CD4-positive, alpha-beta T cell treated with Interleukin-1 beta for 1 hour (primary cell): ENCODE measurements around the gene SLC12A2.

Experiments used
- DNase-seq, 2 donors: peaks; one replicate each; pipeline ENCODE4 v3.0.0-alpha.2; 2020 to 2022

The SLC12A2 gene

DNA sequence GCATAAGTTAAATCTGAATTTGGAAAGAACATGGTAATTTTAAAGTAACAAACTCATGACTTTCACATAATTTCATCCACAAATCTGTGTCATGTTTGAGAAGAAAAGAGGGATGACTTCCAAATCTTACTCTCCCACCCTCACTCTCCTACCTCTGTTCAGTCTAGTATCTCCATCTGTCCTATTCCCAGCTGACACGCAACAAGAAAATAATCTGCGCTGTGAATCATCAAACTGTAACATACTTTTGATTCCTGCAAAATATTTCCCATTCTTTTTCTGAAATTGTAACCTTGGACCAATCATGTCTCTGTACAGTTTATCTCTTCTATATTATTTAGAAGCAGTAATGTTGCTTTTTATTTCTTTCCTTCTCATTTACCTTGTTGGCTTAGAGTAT, 91.4 kb downstream of the SLC12A2 start:
- no peak for DNase-seq

DNA sequence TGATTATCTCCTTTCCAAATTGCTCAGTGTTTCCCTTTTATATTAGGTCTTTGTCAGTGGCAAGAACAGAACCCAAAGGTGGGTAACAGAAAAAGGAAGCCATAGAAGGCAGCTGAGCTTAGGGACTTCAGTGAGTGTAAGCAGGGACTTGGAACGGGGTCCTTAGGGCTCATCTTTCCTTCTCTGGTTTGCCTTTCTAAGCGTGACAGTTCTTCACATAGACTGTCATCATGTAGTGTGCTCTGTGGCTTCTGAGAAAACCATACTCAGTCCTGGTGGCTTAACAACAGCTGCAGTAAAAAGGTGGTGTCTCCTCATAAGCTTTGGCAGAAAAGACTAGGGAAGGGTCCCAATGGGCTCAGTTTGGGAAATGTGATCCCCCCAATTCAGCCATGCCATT, 108.8 kb downstream of the SLC12A2 start:
- no peak for DNase-seq

DNA sequence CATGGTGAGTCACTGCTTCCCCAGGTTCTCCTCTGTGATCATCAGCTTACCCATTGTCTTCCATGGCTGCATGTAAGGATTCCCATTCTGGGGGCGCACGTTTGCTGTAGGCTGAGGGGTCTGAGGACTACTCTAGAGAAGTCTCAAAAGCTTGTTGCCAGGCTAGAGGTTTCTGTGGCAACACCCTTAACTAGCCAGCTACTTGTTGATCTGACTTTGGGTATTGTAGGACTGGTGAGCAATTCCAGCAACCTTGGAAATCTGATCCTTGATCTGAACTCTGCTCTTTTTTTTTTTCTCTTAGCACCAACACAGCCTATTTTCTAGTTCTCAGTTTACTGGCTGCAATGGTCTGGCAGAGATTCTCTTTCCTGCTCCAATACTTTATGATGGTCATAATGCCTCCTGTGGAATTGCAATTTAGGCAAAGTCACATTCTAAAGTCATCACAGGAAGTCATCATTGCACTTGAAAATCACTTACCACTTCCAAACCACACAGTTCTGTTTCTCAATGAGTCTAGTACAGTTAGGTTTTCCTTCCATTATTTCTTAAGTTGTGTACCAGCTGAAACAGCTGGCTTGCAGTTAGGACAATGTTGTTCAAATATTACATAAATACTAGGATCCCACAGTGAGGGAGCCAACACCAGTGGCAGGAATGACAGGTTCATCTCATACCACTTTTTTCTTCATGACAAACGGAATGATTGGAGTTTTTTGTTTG, 110.3 kb downstream of the SLC12A2 start:
- no peak for DNase-seq

DNA sequence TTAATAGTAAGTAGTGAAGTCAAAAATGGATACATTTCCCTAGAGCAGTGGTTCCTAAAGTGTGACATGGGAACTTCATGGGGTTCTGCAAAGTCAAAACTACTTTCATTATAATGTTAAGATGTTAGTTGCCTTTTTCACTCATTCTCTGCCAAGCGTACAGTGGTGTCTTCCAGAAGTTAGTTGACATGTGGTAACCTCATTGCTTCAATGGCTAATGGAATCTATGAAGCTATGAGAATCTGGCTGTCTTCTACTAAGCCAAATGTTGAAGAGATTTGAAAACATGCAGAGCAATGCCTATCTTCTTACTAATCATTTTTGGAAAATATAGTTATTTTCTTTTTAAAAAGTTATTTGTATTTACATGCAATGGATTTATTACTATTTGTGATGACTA, 111.8 kb downstream of the SLC12A2 start:
- no peak for DNase-seq

DNA sequence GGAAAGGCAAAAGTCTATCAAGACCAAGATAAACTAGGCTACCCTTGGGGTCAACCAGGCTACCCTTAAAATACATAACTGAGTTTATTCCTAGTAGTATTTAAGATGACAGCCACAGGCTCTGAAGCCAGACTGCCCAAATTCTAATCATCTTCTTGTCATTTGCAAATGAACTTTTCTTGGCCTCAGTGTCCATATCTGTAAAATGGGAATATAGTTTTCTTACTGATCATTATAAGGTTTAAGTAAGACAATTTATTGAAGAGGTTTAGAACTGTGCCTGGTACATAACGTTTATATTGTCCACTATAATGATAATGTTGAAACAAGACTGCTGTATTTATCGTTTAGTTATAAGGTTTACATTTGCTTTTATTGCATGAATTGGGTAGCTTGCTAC, 112.5 kb downstream of the SLC12A2 start:
- DNase-seq, result no peak

DNA sequence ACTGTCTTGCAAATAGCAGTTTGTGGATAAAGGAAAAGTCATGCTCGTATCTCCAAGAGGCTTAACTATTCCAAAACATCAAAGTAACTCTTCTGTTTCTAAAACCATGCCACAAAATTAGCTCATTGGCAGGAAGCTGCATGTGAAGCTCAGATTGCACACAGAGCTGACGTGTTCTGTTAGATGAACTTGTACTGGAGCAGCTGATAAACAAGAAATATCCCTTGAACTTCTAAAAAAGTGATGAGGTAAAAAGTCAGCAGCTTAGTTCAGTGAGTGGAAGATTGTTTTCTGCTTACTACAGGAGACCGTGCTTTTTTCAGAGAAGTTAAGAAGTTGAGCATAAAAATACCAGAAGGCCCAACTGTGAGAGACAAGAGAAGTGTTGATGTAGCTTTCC, 113.2 kb downstream of the SLC12A2 start:
- peak; percentile 10 to 18 for DNase-seq

DNA sequence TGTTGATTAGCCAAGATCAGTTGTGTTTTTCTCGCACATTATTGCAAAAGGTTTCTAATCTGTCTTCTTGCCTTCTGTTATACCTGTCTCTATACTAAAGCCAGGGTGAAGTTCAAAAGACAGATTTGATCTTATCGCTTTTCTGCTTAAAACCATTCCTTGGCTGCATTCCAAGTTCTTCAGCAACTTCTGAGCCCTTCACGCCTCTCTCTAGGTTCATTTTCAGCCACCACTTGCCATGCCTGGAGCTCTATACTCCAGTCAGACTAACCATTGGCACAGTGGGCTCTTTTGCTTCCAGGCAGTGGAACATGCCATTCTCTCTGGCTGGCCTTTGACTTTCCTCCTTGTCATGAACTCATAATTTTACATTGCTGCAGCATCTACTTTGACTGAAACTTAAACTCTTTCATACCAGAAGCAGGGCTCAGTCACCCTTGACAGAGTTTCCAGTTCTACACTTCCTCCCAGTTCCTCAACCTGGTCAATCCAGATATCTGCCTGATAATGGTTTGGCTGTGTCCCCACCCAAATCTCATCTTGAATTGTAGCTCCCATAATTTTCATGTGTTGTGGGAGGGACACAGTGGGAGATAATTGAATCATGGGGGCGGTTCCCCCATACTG, 114.4 kb downstream of the SLC12A2 start:
- DNase-seq, result peak in 1 of 2 donors; percentile 31

DNA sequence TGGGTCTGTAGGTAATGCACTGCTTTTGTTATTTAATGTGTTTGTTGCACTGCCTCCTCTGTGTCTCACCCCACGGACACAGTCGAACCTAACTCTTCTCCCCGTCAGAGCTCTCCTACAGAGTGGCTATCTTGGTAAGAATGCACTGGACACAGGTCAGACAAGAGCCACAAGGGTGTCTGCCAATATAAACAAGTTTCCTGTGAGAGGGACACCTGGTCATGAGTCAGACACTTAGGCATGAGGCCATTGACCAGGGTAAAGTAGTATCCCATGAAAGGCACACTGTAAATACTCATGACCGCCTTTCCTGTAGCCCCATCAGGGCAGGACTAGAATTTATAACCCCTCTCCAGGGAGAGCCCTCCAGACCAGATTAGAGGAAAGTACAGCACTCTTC, 115.5 kb downstream of the SLC12A2 start:
- no peak for DNase-seq

DNA sequence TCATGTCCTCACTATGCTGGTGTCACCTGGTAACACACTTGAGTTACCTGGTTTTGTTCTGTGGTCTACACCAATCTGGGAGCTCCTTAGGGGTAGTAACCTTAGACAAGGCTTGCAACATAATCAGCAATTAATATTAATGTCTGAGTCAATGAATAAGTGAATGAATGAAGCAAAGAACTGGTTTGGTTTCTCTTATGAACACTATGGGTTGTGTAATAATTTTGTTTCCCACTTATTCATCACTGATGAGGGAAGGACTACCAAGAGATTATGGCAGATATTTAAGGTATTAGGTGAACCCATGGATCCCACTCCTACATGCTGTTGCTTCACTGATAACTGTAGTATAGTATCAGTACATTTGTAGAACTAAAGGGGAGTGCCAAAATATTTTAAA, 116.0 kb downstream of the SLC12A2 start:
- DNase-seq, result no peak

DNA sequence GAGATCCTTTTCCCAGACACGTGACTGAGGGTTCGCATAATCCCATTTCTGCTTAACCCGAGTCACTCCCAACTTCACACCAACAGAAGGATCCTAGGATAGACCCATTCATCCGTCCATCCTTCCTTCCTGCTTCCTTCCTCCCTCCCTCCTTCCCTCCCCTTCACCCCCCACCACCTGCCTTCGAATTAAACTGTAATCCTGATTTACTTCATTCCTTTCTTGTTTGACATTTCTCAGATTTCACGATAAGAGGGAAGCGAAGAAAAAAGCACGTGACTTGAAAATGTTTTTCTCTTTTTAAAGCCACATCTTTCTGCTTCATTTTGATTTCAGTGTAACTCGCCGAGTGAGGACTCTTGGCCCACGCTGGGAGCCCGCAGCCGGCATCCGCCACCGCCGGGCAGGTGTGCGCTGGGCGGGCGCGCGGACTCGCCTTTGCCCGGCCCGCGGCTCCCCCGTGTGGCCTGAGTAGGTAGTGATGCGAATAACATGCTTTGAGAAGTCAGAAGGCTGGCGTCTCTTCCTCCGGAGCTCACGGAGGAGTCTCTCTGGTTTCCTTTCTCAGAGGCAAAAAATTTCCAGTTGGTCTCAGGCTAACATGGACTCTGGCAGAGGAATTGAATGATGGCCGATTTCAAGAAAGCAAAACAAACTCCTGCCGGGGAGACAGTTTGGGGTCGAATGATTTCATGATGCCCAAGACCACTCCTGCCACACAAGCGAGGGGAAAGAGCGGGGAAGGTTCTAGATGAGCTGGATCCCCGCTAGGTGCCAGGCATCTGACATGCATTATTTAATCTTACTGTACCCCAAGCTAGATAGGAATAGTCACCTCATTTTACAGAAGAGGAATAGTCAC, 117.7 kb downstream of the SLC12A2 start:
- peak; percentile 73 to 80 for DNase-seq

DNA sequence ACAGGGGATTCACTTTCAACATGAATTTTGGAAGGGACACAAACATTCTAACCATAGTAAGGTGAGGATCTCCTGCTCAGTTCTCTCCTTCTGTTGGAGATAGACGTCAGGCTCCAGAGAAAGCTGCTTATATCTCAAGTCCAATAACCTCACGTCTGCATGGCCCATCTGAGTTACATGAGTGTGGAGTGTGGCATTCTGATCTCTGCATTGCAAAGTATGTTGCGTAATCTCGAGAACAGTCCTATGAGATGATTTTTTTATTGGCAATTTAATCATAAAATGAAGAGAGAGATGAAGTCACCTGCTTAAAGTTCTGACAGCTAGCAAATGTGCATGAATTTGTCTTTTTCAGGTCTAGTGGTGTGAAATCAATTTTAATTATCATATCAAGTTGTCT, 118.8 kb downstream of the SLC12A2 start:
- DNase-seq, result no peak

DNA sequence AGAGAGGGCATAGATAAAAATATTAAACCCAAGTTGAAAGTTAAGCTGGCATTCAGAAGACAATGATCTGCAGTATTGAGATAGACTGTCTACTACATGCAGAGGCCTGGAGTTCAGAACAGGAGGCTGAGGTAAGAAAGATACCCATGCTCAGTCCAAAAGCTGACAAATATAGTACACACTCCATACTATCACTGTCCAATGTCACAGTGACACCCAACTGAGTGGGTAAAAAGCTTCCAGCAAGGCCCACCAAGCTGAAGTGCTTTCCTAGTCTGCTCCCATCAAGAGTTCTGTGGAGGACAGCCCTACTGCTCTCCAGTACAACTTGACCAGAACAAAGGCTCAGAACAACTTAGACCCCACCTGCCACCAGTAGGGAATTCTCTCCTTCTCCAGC, 124.9 kb downstream of the SLC12A2 start:
- no peak for DNase-seq

DNA sequence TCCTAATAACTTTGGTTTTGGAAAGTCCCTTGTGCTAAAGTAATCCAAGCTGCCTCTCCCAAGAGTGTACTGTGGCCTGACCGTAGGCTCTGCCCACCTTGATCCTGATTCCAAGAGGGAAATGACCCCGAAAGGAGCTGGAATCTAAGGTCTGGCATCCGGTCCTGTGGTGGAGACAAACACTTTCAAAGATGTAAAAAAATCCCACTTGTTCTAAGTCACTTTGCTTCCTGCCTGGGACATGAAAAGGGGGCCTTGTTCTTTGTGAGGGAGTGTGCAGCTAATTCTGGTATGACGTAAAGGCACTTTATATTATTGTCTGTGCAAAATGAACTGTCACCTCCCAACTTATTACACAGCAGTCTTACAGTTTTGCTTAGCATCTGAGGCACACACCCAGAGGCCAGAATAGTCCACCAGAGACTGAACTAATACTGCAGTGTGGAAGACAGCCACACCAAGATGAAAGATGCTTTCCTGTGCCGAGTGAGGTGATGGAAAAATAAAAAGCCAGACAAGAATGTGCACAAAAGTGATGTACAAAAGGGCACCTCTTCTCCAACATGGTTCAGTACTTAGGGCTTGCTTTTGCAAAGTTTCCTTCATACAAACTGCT, 128.7 kb downstream of the SLC12A2 start:
- no peak for DNase-seq

DNA sequence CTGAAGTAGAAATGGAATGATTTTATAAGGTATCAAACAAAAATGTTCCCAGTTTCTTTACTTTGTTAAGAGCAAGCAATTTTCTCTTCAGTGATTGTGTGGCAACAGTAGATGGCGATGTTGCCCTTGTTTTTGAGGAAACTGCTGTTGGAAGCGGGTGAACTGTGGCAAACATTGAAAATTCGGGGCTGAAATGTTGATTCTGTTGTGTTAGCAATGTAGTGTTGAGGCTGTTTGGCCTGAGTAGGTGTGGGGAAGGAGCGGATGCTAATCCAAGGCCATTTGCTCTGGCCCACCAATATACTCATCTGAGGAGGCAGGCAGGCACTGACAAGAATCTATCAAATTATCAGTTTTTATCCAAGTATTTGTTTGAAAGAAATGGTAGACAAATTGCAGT, 129.8 kb downstream of the SLC12A2 start:
- peak; percentile 18 to 37 for DNase-seq

DNA sequence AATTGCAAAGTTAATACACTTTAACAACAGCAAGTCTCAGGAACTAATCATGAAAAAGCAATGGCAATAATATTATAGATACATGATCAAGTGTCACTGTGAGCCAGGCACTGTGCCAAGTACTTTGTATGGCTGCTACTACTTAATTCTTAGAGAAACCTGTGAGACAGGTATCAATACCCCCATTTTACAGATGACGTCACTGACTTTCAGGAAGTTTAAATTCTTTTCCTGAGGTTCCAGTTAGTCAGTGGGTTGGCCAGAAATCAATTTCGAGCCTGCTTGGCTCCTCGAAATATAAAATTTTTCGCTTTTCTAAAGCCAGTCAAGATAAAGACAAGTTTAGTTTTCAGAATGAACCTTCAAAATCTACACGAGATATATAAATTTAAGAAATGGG, 130.3 kb downstream of the SLC12A2 start:
- no peak for DNase-seq

DNA sequence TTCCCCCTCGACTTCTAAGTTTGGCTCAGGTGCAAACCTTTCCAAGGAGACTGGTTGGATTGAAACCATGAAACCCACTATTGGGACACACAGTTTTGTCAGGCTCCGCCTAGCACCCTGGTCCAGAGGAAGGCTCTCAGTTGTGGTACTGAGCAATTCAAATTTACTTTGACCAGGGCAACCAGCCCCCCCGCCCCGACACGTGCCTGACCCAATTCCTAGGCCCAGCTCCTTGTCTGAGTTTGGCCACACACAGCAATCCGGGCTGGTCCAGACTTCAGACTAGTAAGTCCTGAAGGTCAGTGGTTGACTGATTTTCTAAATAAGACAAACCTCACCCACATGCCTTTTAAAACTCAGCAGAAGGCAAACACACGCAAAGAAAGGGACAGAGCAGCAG, 132.7 kb downstream of the SLC12A2 start:
- no peak for DNase-seq

DNA sequence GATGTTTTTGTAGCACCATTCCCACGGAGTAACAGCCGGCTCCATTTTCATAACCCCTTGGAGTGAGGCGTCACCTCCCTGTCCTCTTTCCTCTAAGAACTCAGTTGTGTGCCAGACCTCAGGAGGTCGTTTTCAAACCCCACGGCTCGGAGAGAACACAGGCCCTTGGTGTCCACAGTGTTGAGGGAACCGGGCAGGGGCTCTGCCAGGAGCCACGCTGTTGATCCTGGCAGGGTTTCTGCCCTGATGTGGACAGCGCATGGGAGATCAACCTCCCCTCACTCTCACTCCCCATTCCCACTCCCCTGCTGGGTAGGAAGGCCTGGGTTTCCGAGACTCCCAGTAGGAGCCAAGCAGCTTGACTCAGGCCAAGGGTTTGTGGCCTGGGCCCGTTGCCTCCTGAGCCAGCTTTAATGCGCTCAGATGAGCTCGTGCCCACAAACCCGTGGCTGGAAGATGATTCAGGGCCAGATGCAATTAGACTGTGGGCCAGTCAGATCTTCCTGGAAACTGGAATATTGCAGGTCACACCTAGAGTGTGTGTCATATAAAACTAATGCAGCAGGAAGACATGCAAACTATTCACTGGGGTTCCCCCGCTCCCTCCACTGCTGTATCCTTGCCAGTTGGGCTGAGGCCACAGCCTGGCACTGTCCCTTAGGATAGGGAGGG, 133.4 kb downstream of the SLC12A2 start:
- no peak for DNase-seq

DNA sequence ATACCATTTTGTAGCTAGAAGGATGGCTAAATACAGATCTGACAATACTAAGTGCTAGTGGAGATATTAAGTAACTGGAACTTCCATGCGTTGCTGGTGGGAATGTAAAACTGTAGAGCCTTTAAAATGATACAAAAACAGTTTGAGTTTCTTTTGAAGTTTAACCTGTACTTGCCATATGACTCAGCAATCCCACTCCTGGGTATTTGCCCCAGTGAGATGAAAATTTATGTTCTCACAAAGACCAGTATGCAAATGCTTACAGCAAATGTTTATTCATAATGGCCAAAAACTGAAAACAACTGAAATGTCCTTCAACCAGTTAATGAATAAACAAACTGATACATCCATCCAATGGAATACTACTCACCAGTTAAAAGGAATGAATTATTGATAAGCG, 137.3 kb downstream of the SLC12A2 start:
- no peak for DNase-seq

DNA sequence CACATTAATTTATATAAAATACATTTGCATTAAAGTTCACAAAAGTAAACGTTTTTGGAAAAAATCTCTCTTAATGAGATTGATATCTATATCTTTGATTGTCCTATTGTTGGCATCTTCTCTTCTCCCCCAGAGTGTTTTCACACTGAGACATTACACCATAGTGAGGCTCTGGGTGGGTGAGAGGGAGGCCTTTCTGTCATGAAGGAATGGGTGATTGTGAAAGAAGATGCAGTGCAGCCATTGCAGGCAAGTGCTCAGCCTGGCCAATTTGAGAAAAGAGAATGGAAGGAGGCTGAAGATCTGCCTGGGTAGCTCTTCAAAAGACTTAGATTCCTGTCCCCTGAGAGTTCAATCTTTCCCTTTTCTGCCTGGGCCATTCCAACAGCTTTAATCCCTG, 140.8 kb downstream of the SLC12A2 start:
- no peak for DNase-seq

DNA sequence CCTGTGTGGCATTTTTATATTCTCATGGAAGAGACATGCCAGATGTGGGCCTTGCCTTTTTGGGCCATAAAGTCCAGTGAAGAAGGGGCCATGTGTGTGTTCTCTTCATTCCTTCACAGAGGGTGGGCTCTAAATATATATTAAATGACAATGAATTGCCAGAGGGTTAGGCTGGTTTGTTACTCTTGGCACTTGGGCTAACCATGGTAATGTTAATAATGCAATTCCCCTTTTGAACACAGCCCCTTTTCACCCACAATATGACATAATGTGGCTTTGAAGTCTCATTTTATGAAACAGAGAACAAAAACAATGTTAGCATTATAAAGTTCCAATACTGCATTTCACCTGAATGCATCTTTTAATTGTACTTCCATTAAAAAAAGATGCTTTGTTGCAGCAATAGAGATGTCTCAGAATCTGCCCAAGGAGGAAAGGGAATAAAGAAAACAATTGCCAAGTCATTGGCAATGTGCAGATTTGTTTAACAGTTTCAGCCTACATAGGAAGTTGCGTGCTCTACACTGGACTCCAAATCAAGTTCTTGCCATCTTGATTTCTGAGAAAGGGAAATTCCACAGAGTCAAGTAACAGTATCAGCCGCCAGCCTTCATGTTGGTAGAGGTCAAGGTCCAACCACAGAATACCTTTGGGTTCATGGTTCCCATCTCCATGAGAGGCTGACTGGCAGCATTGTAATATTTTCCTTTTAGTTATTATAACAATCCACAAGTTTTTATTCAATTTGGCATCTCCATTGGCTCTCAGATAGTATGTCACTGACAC, 141.9 kb downstream of the SLC12A2 start:
- DNase-seq, result no peak

DNA sequence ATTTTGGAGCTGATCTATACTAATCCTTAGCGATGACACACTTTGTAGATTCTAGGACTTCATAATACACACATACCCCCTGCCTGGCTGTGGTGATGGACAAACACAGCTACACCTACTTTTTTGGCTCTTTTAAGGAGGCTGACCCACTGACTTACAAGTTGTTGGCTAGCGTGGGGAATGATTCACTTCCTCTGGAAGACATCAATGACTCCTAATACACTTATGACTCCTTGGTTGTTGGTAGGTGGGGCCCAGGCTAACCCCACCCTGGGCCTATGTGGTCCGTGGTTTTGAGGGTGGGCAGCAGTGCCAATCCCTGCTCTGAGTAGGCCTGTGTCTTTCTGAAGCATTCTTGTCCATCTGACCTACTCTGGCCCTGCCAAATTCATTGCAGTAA, 144.4 kb downstream of the SLC12A2 start:
- DNase-seq, result no peak

DNA sequence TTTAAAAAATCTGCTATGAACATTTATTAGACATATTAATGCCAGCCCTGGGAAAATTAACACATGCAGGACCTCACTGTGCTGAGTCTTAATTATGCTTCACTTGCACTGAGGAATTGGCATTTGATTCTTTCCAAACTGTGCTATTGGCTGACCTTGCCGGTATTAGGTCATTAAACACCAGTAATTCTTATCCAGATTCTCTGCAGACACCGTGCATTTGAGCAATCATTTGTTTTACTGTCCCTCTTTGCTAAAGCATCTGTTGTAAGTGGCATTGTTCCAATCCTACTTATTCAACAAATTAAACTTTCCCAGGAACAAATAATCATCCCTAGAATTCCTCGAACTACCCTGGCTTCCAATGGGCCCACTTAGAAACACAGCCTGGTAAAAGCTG, 145.0 kb downstream of the SLC12A2 start:
- no peak for DNase-seq
